ENCODE data around the gene SPAG16.

Gene SPAG16

GRCh38 chr2:214325404-214325803 lies 1041.1 kb downstream of the SPAG16 start:
- H3K4me3 ChIP-seq (ENCODE audit: low read depth, low read length), result no peak overlapping the region
- TF ChIP-seq CTCF (IDR thresholded peaks at IDR 0.05; ENCODE audit: low read depth, low read length) (no peak), MAX (IDR thresholded peaks at IDR 0.05; ENCODE audit: low read depth, low read length) (no peak), POLR2A (IDR thresholded peaks at IDR 0.05; ENCODE audit: extremely low read depth, insufficient read length) (no peak), MYC (IDR thresholded peaks at IDR 0.05; ENCODE audit: low read depth, low read length) (no peak)
- no peak for DNase-seq (ENCODE audit: low read depth)

GRCh38 chr2:214328941-214329340 lies 1044.7 kb downstream of the SPAG16 start:
- no peak overlapping the region for H3K4me3 ChIP-seq (ENCODE audit: low read depth, low read length)
- TF ChIP-seq MYC (IDR thresholded peaks at IDR 0.05; ENCODE audit: low read depth, low read length) (no peak), CTCF (IDR thresholded peaks at IDR 0.05; ENCODE audit: low read depth, low read length) (no peak), POLR2A (IDR thresholded peaks at IDR 0.05; ENCODE audit: extremely low read depth, insufficient read length) (no peak), MAX (IDR thresholded peaks at IDR 0.05; ENCODE audit: low read depth, low read length) (no peak)
- no peak for DNase-seq (ENCODE audit: low read depth)

- peak; percentile 32 for DNase-seq (ENCODE audit: low read depth)
- H3K4me3 ChIP-seq (ENCODE audit: low read depth, low read length), result no peak overlapping the region
- TF ChIP-seq CTCF (IDR thresholded peaks at IDR 0.05; ENCODE audit: low read depth, low read length) (no peak), MYC (IDR thresholded peaks at IDR 0.05; ENCODE audit: low read depth, low read length) (no peak), MAX (IDR thresholded peaks at IDR 0.05; ENCODE audit: low read depth, low read length) (no peak), POLR2A (IDR thresholded peaks at IDR 0.05; ENCODE audit: extremely low read depth, insufficient read length) (no peak)
Observed at GRCh38 chr2:214341646-214342045, 1057.4 kb downstream of the SPAG16 start.

- DNase-seq (ENCODE audit: low read depth), result no peak
- no peak overlapping the region for H3K4me3 ChIP-seq (ENCODE audit: low read depth, low read length)
- TF ChIP-seq POLR2A (IDR thresholded peaks at IDR 0.05; ENCODE audit: extremely low read depth, insufficient read length) (no peak), MAX (IDR thresholded peaks at IDR 0.05; ENCODE audit: low read depth, low read length) (no peak), MYC (IDR thresholded peaks at IDR 0.05; ENCODE audit: low read depth, low read length) (no peak), CTCF (IDR thresholded peaks at IDR 0.05; ENCODE audit: low read depth, low read length) (no peak)
Observed at GRCh38 chr2:214358506-214358905, 1074.2 kb downstream of the SPAG16 start.

GRCh38 chr2:214361116-214361515 lies 1076.9 kb downstream of the SPAG16 start:
- DNase-seq (ENCODE audit: low read depth), result no peak
- TF ChIP-seq MYC (IDR thresholded peaks at IDR 0.05; ENCODE audit: low read depth, low read length) (no peak), CTCF (IDR thresholded peaks at IDR 0.05; ENCODE audit: low read depth, low read length) (no peak), MAX (IDR thresholded peaks at IDR 0.05; ENCODE audit: low read depth, low read length) (no peak), POLR2A (IDR thresholded peaks at IDR 0.05; ENCODE audit: extremely low read depth, insufficient read length) (no peak)
- H3K4me3 ChIP-seq (ENCODE audit: low read depth, low read length), result no peak overlapping the region

- TF ChIP-seq MAX (IDR thresholded peaks at IDR 0.05; ENCODE audit: low read depth, low read length) (no peak), CTCF (IDR thresholded peaks at IDR 0.05; ENCODE audit: low read depth, low read length) (no peak), MYC (IDR thresholded peaks at IDR 0.05; ENCODE audit: low read depth, low read length) (no peak), POLR2A (IDR thresholded peaks at IDR 0.05; ENCODE audit: extremely low read depth, insufficient read length) (no peak)
- no peak for DNase-seq (ENCODE audit: low read depth)
Observed at GRCh38 chr2:214365549-214365948, 1081.3 kb downstream of the SPAG16 start.

More at GRCh38 chr2:214365549-214365948, 1081.3 kb downstream of the SPAG16 start:
- no peak overlapping the region for H3K4me3 ChIP-seq (ENCODE audit: low read depth, low read length)

Data from NB4 (cell line).